ENCODE data around the gene CRIM1.

The CRIM1 gene

DNA sequence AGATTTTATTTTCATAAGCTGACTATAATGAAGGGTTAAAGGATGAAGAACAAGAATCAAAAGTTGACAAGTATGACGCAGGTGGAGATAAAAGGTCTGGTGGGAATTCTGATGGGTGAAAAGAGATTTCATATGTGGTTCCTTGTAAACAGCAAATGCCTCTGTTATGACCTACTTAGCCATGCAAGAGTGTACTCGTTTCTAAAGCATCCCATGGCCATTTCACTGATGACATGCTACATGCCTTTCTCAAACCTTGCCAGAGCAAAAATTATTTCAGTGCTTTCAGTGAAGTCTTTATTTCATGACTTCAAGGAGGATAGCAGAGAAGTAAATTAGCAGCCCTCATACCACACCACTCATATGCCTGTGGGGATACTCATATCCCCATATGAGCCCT lies 170.6 kb downstream of the CRIM1 start:
- no peaks in the 10 kb centered on the region for H3K9me3 ChIP-seq (ENCODE audit: severe bottlenecking)
- TF ChIP-seq, protein P1, sequence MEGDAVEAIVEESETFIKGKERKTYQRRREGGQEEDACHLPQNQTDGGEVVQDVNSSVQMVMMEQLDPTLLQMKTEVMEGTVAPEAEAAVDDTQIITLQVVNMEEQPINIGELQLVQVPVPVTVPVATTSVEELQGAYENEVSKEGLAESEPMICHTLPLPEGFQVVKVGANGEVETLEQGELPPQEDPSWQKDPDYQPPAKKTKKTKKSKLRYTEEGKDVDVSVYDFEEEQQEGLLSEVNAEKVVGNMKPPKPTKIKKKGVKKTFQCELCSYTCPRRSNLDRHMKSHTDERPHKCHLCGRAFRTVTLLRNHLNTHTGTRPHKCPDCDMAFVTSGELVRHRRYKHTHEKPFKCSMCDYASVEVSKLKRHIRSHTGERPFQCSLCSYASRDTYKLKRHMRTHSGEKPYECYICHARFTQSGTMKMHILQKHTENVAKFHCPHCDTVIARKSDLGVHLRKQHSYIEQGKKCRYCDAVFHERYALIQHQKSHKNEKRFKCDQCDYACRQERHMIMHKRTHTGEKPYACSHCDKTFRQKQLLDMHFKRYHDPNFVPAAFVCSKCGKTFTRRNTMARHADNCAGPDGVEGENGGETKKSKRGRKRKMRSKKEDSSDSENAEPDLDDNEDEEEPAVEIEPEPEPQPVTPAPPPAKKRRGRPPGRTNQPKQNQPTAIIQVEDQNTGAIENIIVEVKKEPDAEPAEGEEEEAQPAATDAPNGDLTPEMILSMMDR (IDR thresholded peaks at IDR 0.05; ENCODE audit: low read depth, low read length) = no peak
- H3K4me3 ChIP-seq (ENCODE audit: low read depth, low read length) = no peak overlapping the region
- H3K27me3 ChIP-seq (ENCODE audit: insufficient read depth, low read depth, severe bottlenecking) = no peaks in the 10 kb centered on the region
- H3K27ac ChIP-seq = no peak overlapping the region
- no peak for DNase-seq
- H3K36me3 ChIP-seq = no peaks in the 10 kb centered on the region

DNA sequence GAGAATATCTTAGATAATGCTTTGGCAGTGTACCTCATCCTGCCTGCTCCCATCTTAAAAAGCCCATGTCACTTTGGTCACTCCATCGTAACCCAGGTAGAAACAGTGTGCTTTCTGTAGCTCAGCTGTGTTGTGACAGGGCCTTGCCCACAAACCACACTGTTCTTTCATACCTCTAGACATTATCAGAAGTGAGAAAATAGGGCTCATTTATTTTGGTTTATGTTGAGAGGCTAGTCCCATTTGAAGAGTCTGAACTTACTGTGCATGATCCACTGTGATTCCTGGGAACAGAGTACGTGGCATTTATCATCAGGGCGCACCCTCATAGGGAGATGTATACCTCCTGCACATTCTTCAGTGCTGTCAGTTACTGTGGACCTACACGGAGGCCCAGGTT lies 172.7 kb downstream of the CRIM1 start:
- Histone ChIP-seq H3K4me3 (ENCODE audit: low read depth, low read length) (no peak overlapping the region), H3K9me3 (ENCODE audit: severe bottlenecking) (no peaks in the 10 kb centered on the region), H3K36me3 (no peaks in the 10 kb centered on the region), H3K27ac (no peak overlapping the region), H3K27me3 (ENCODE audit: insufficient read depth, low read depth, severe bottlenecking) (no peaks in the 10 kb centered on the region)
- TF ChIP-seq, protein P1 (IDR thresholded peaks at IDR 0.05; ENCODE audit: low read depth, low read length) = no peak
- no peak for DNase-seq

DNA sequence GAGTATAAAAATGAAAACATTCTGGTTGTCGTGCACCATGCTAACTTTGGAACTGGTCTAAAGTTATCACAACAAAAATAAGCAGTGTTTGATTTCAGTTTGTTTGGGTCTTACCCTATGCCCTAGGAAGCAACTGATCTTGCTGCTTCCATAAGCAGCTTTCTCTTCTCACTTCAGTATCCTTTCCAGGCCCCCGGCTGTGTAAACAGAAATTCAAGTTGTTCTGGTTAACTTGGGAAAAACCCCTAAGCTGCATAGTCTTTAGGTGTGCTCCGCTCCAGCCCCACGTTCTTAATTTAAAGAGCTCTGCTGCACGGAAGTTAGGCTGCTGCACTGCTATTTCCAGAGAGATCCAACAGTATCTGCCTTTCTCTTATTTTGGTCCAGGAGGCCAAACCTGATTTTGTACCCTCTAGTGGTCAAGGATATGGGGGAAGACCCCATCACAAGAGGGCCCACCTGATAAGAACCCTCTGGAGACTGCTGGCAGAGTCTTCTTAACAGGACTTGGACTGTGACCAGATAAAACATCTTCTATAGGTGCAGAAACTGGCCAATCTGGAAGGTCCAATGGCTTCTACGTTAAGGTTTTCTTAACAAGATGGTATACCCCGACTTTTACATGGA lies 173.3 kb downstream of the CRIM1 start:
- no peak for DNase-seq
- H3K4me3 ChIP-seq (ENCODE audit: low read depth, low read length) = no peak overlapping the region
- H3K27me3 ChIP-seq (ENCODE audit: insufficient read depth, low read depth, severe bottlenecking) = no peaks in the 10 kb centered on the region
- no peak overlapping the region for H3K27ac ChIP-seq
- no peaks in the 10 kb centered on the region for H3K36me3 ChIP-seq
- TF ChIP-seq, protein P1 (IDR thresholded peaks at IDR 0.05; ENCODE audit: low read depth, low read length) = no peak
- no peaks in the 10 kb centered on the region for H3K9me3 ChIP-seq (ENCODE audit: severe bottlenecking)

DNA sequence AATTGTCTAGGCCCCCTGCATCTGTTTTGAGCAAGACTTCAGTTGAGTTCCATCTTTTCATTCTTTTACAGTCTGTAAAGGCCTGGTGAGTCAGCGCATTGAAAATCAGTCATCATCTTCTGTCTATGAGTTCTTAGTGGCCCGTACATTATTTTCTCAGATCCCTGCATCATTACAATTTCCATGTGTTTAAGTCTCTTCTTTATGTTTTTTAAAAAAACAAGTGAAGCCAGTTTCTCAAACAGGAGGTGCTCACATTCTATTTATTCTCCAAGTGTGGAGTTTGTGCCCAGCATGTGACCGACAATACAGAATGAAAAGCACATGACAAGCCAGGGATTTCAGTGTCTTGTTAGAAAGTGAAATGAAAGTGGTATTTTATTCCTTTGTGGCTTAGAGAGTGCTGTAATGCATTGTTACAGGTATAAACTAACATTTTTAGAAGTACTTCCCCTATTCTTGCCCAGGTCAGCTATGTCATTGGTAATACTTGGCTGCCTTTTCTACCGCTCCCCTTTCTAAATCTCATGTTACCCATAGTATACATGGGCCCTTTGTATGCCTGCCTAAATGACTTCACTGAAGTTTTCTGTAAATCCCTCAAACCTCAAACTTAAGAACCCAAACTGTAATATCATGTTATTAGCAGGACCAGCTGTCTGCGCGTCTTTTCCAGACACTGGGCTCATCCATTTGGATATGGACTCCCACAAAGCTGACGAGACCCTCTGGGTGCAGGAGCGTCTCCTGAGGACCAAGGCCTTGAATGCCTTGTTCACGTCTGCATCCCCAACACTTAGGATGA lies 174.8 kb downstream of the CRIM1 start:
- no peaks in the 10 kb centered on the region for H3K36me3 ChIP-seq
- no peak overlapping the region for H3K27ac ChIP-seq
- H3K4me3 ChIP-seq (ENCODE audit: low read depth, low read length) = no peak overlapping the region
- DNase-seq = no peak
- no peaks in the 10 kb centered on the region for H3K9me3 ChIP-seq (ENCODE audit: severe bottlenecking)
- H3K27me3 ChIP-seq (ENCODE audit: insufficient read depth, low read depth, severe bottlenecking) = no peaks in the 10 kb centered on the region
- TF ChIP-seq, protein P1 (IDR thresholded peaks at IDR 0.05; ENCODE audit: low read depth, low read length) = no peak

DNA sequence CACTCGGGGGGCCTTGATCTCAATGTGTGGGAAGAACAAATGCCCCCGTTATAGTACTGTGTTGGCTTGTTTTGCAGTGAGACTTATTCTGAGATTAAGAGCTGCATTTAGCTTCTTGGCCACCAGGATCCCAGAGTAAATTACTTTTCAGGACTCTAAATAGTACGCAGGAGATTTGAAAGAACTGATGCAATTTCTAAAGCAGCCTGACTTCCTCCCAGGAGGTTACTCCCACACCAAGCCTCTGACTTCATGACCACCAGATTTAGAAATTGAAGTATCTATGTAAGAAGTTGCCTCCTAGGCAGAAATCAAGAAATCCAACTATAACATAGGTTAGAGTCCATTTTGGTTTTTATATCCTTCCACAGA lies 175.4 kb downstream of the CRIM1 start:
- H3K27me3 ChIP-seq (ENCODE audit: insufficient read depth, low read depth, severe bottlenecking) = no peaks in the 10 kb centered on the region
- no peak overlapping the region for H3K4me3 ChIP-seq (ENCODE audit: low read depth, low read length)
- TF ChIP-seq, protein P1 (IDR thresholded peaks at IDR 0.05; ENCODE audit: low read depth, low read length) = no peak
- H3K27ac ChIP-seq = no peak overlapping the region
- H3K36me3 ChIP-seq = no peaks in the 10 kb centered on the region
- DNase-seq = no peak
- no peaks in the 10 kb centered on the region for H3K9me3 ChIP-seq (ENCODE audit: severe bottlenecking)
